Measurements from ENCODE around the gene AP4B1. TPM values are rescaled to one million over a fixed set of nuclear protein-coding genes. Genes with fewer than 3 reads are reported as not detected.

AP4B1 gene
- total and polyA plus RNA-seq, 9 of the 15 experiments (the other 6 are each of a cell fraction or from before 2014, with no cell fraction given) = 15.8 to 36.5 (median 24.6) TPM

DNA sequence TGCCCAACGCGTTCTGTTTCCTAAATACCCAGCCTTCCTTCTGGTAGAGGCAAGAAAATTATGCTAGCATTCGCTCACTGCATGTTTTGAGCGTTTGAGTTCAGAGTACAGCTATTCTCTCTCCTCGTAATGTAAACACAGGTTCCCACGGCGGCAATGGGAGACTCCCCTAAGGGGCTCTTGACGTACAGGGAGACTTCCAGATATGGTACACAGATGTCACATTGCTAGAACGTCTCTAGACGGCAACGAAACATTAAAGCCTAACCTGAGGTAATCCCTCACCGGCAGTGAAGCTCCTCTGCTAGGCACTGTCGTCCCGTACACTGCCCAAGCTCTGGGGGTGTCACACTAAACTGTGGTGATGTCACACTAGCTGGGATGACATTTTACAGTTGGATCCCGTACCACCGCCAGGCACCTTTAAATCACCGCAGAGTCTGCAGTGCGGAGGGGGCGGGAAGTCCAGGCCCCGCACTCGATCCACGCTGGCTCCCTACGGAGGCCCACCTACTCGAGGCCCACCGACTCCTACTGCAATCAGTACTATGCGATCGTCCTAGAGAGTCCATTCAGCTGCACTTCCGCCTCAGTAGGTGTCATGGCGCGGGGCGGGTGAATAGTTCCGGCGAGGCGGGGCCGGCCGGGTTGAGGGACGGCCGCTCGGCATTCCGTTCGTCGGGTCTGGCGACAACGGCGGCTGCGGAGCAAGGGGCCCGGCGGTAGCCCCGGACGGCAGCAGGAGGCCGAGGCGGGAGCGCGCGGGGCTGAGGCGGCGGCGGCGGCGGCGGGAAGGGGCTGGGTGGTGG is 24.5 kb upstream of the AP4B1 start, which contains the start of gene HIPK1 (continued):
- TF ChIP-seq E2F8 (IDR thresholded peaks at IDR 0.05; ENCODE audit: low read depth, partially characterized antibody) = peak; percentile 99
- no peak for TF ChIP-seq ID3 (CRISPR knock-in tag; IDR thresholded peaks at IDR 0.05)
- TF ChIP-seq ID3 (tag; IDR thresholded peaks at IDR 0.05) = peak; percentile 92; the same call in 1 of the 2 replicates
- no peak for TF ChIP-seq CHAMP1 (IDR thresholded peaks at IDR 0.05)
- TF ChIP-seq SMARCE1 (IDR thresholded peaks at IDR 0.05) = peak; percentile 62
- no peak for TF ChIP-seq ZBTB49 (CRISPR knock-in tag; IDR thresholded peaks at IDR 0.05; ENCODE audit: borderline replicate concordance)
- no peak; the same call in 1 of the 2 replicates for TF ChIP-seq KHSRP (IDR thresholded peaks at IDR 0.05)
- TF ChIP-seq ETV6 (IDR thresholded peaks at IDR 0.05; ENCODE audit: borderline replicate concordance in 1 of 2, low read depth in 2 of 2, low read length in 1 of 2) = 0 out of 4 replicates have a peak, but pooled peaks of 1 of the 2 experiments have one; percentile 20
- TF ChIP-seq ETV6 (CRISPR knock-in tag; IDR thresholded peaks at IDR 0.05; ENCODE audit: borderline replicate concordance) = peak; percentile 67; the same call in 1 of the 2 replicates
- no peak for TF ChIP-seq ZNF124 (CRISPR knock-in tag; IDR thresholded peaks at IDR 0.05)
- TF ChIP-seq DPF2 (IDR thresholded peaks at IDR 0.05) = peak; percentile 55; the same call in 1 of the 2 replicates
- 0 out of 2 replicates have a peak, but pooled peaks have one; percentile 7 for TF ChIP-seq SMC3 (conservative IDR thresholded peaks at IDR 0.05; ENCODE audit: insufficient read depth, low read depth, low read length)
- no peak for TF ChIP-seq FOXA1 (IDR thresholded peaks at IDR 0.05; ENCODE audit: borderline replicate concordance)
- peak; percentile 56; the same call in 1 of the 2 replicates for TF ChIP-seq ZNF324 (CRISPR knock-in tag; IDR thresholded peaks at IDR 0.05)
- TF ChIP-seq HEY1 (CRISPR knock-in tag; IDR thresholded peaks at IDR 0.05; ENCODE audit: borderline replicate concordance) = 0 out of 2 replicates have a peak, but pooled peaks have one; percentile 12
- no peak for TF ChIP-seq ZNF699 (CRISPR knock-in tag; IDR thresholded peaks at IDR 0.05; ENCODE audit: insufficient replicate concordance)
- no peak for TF ChIP-seq ZNF398 (CRISPR knock-in tag; IDR thresholded peaks at IDR 0.05)

Data from K562 (cell line).